HepG2 (cell line): ENCODE results near the gene C5orf47. TPM values are rescaled to one million over a fixed set of nuclear protein-coding genes. Genes with fewer than 3 reads are reported as not detected.

Experiments
- HDAC6 ChIP-seq: fragments of 200-600 bp; sonication (generic); IDR thresholded peaks from 2 replicates; pipeline ENCODE4 v1.7.0; 2017; ENCODE audit warnings: mild to moderate bottlenecking, antibody characterized with exemption, low read length, low read depth
- HMG20B ChIP-seq: conservative IDR thresholded peaks from 2 replicates; pipeline ENCODE4 v1.6.1; 2016; ENCODE audit warnings: missing genetic modification reagents, missing compliant biosample characterization
- KLF13 ChIP-seq: sonication (generic); formaldehyde crosslinking; IDR thresholded peaks from 2 replicates; pipeline ENCODE4 v1.4.0; 2020; ENCODE audit warnings: mild to moderate bottlenecking, missing genetic modification reagents
- MBD4 ChIP-seq: IDR thresholded peaks from 2 replicates; pipeline ENCODE4 v1.6.1; 2012; ENCODE audit warnings: low read length, inconsistent platforms, borderline replicate concordance
- MED8 ChIP-seq: sonication (generic); formaldehyde crosslinking; IDR thresholded peaks from 2 replicates; pipeline ENCODE4 v1.8.1; 2023; ENCODE audit warnings: mild to moderate bottlenecking, missing genetic modification reagents; ENCODE audit not compliant: insufficient replicate concordance
- MTF2 ChIP-seq: sonication (generic); formaldehyde crosslinking; IDR thresholded peaks from 2 replicates; pipeline ENCODE4 v1.5.0; 2020; ENCODE audit warnings: missing genetic modification reagents, borderline replicate concordance
- PAF1 ChIP-seq: IDR thresholded peaks from 2 replicates; pipeline ENCODE4 v1.6.1; 2016; ENCODE audit warnings: missing genetic modification reagents, missing compliant biosample characterization
- ZNF205 ChIP-seq: IDR thresholded peaks from 2 replicates; pipeline ENCODE4 v1.6.1; 2018; ENCODE audit warnings: missing biosample characterization, missing genetic modification reagents
- ZNF264 ChIP-seq: sonication (generic); formaldehyde crosslinking; IDR thresholded peaks from 2 replicates; pipeline ENCODE4 v1.4.0; 2020; ENCODE audit warnings: missing genetic modification reagents
- ZNF331 ChIP-seq: sonication (generic); formaldehyde crosslinking; IDR thresholded peaks from 2 replicates; pipeline ENCODE4 v1.4.0; 2020; ENCODE audit warnings: missing genetic modification reagents
- ZNF382 ChIP-seq: sonication (generic); formaldehyde crosslinking; IDR thresholded peaks from 2 replicates; pipeline ENCODE4 v1.5.0; 2020; ENCODE audit warnings: missing genetic modification reagents, mild to moderate bottlenecking, borderline replicate concordance
- ZNF766 ChIP-seq: sonication (generic); formaldehyde crosslinking; IDR thresholded peaks from 2 replicates; pipeline ENCODE4 v1.5.0; 2020; ENCODE audit warnings: missing genetic modification reagents, borderline replicate concordance
- polyA plus RNA-seq, 8 experiments: library from polyadenylated mRNA; depleted of rRNA in 3 of 8; stranded (reverse) in 7 of 8; unstranded in 1 of 8; fragments of >200 nt; fragmentation: Illumina TruSeq in 4 of 8; extraction: Trizol in 4 of 8; gene quantifications; 2 replicates each; pipeline versions ENCODE4 v1.2.1 to v1.2.3, GENCODE V29; 2011 to 2016; ENCODE audit warnings: low read depth in 4 of 8, missing spikeins in 1 of 8, mixed read lengths in 1 of 8; ENCODE audit not compliant: insufficient read depth in 1 of 8
- total RNA-seq, 5 experiments: library from RNA; depleted of rRNA; stranded (reverse); fragments of >200 nt; fragmentation: Illumina TruSeq; extraction: Trizol; gene quantifications; 2 replicates each; pipeline ENCODE4 v1.2.3, GENCODE V29; 2016; ENCODE audit warnings: low read depth in 1 of 5
- TF ChIP-seq, protein P1 (sequence below): sonication (generic); formaldehyde crosslinking; IDR thresholded peaks from 2 replicates; pipeline ENCODE4 v1.4.0; 2020; ENCODE audit warnings: low read depth, missing genetic modification reagents
- TF ChIP-seq, protein P2 (sequence below): sonication (generic); formaldehyde crosslinking; IDR thresholded peaks from 2 replicates; pipeline ENCODE4 v1.5.0; 2020; ENCODE audit warnings: missing genetic modification reagents, mild to moderate bottlenecking, borderline replicate concordance
- TF ChIP-seq, protein P3 (sequence below), 2 experiments: fragments of 450-650 bp in 1 of 2; sonication (generic) in 1 of 2; formaldehyde crosslinking in 1 of 2; IDR thresholded peaks; 2 replicates each; pipeline versions ENCODE4 v1.6.1 to v1.8.0; 2016 to 2022; ENCODE audit warnings: antibody characterized with exemption in 1 of 2, mild to moderate bottlenecking in 1 of 2, missing genetic modification reagents in 1 of 2

C5orf47 gene
- total and polyA plus RNA-seq, 2 of the 13 experiments (the other 11 are each of a cell fraction or from before 2014, with no cell fraction given): not detected

DNA sequence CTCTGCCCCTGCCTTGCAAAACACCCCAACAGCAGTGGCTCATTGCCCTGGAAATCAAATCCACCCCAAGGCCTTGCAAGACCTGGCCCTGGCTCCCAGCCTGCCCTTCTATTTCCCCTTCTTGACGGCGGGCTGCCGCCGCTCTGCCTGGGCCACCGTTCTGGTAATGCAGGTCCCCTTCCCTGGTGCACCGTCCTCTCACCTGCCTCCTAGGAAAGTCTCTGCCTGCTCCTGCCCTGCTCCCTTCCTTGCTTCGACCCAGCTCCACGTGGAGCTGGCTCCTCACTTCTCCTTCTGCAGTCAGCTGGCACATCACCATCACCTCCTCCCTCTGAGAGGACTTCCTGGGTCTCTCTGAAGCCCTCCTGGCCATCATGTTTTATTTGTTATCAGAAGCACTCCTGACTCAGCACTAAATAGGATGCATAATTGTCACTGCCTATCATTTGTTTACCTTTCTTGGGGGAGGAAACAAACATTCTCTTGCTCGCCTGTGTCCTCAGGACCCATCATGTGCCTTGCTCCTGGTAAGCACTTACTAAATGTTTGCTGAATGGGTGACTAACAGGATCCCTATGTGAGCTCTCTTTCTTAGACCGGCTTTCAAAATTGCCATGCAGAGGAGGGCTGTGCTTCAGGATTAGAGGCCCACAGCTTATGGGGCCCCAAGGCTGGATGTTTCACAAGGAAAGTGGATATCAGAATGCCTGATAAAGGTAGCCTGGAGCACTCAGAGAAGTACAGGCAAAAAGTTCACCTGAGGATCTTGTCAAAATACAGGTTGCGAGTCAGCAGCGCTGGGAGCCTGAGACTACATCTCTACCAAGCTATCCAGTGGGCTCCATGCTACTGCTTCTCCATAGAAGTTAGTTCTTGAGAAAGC is 19.6 kb upstream of the C5orf47 start (continued):
- TF ChIP-seq, protein P1, sequence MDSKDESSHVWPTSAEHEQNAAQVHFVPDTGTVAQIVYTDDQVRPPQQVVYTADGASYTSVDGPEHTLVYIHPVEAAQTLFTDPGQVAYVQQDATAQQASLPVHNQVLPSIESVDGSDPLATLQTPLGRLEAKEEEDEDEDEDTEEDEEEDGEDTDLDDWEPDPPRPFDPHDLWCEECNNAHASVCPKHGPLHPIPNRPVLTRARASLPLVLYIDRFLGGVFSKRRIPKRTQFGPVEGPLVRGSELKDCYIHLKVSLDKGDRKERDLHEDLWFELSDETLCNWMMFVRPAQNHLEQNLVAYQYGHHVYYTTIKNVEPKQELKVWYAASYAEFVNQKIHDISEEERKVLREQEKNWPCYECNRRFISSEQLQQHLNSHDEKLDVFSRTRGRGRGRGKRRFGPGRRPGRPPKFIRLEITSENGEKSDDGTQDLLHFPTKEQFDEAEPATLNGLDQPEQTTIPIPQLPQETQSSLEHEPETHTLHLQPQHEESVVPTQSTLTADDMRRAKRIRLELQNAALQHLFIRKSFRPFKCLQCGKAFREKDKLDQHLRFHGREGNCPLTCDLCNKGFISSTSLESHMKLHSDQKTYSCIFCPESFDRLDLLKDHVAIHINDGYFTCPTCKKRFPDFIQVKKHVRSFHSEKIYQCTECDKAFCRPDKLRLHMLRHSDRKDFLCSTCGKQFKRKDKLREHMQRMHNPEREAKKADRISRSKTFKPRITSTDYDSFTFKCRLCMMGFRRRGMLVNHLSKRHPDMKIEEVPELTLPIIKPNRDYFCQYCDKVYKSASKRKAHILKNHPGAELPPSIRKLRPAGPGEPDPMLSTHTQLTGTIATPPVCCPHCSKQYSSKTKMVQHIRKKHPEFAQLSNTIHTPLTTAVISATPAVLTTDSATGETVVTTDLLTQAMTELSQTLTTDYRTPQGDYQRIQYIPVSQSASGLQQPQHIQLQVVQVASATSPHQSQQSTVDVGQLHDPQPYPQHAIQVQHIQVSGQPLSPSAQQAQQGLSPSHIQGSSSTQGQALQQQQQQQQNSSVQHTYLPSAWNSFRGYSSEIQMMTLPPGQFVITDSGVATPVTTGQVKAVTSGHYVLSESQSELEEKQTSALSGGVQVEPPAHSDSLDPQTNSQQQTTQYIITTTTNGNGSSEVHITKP (CRISPR knock-in tag): 0 out of 2 replicates have a peak, but pooled peaks have one; percentile 57
- peak; percentile 38; the same call in 1 of the 2 replicates for TF ChIP-seq ZNF331 (CRISPR knock-in tag)
- TF ChIP-seq ZNF205: peak; percentile 70; the same call in 1 of the 2 replicates
- no peak; the same call in 1 of the 2 replicates for TF ChIP-seq ZNF264 (CRISPR knock-in tag)
- TF ChIP-seq MED8: peak; percentile 69
- TF ChIP-seq, protein P2, sequence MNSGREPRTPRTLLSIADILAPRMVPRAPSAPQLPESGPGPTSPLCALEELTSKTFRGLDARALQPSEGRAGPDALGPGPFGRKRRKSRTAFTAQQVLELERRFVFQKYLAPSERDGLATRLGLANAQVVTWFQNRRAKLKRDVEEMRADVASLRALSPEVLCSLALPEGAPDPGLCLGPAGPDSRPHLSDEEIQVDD (CRISPR knock-in tag): no peak
- TF ChIP-seq KLF13 (CRISPR knock-in tag): no peak
- no peak for TF ChIP-seq ZNF382 (CRISPR knock-in tag)
- TF ChIP-seq ZNF766 (CRISPR knock-in tag): 0 out of 2 replicates have a peak, but pooled peaks have one; percentile 36
- no peak for TF ChIP-seq HDAC6
- no peak for TF ChIP-seq MTF2 (CRISPR knock-in tag)
- no peak for TF ChIP-seq PAF1
- TF ChIP-seq, protein P3, sequence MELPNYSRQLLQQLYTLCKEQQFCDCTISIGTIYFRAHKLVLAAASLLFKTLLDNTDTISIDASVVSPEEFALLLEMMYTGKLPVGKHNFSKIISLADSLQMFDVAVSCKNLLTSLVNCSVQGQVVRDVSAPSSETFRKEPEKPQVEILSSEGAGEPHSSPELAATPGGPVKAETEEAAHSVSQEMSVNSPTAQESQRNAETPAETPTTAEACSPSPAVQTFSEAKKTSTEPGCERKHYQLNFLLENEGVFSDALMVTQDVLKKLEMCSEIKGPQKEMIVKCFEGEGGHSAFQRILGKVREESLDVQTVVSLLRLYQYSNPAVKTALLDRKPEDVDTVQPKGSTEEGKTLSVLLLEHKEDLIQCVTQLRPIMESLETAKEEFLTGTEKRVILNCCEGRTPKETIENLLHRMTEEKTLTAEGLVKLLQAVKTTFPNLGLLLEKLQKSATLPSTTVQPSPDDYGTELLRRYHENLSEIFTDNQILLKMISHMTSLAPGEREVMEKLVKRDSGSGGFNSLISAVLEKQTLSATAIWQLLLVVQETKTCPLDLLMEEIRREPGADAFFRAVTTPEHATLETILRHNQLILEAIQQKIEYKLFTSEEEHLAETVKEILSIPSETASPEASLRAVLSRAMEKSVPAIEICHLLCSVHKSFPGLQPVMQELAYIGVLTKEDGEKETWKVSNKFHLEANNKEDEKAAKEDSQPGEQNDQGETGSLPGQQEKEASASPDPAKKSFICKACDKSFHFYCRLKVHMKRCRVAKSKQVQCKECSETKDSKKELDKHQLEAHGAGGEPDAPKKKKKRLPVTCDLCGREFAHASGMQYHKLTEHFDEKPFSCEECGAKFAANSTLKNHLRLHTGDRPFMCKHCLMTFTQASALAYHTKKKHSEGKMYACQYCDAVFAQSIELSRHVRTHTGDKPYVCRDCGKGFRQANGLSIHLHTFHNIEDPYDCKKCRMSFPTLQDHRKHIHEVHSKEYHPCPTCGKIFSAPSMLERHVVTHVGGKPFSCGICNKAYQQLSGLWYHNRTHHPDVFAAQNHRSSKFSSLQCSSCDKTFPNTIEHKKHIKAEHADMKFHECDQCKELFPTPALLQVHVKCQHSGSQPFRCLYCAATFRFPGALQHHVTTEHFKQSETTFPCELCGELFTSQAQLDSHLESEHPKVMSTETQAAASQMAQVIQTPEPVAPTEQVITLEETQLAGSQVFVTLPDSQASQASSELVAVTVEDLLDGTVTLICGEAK (IDR thresholded peaks at IDR 0.05): no peak
- TF ChIP-seq, protein P3 (CRISPR knock-in tag; IDR thresholded peaks at IDR 0.05): no peak
- TF ChIP-seq MBD4: no peak
- 0 out of 2 replicates have a peak, but pooled peaks have one; percentile 32 for TF ChIP-seq HMG20B (CRISPR knock-in tag)
